GM21723 (cell line): Measurements from ENCODE around the gene UBE2D4.
"Not testable (repeated sequence)": the region's sequence is repeated elsewhere in the genome, so short reads cannot be mapped to it uniquely, and the experiment has no call there.

Source experiments
- ATAC-seq: cut with Tn5 transposase; IDR thresholded peaks from one replicate; pipeline ENCODE4 v1.9.1; 2021; ENCODE audit warnings: mild to moderate bottlenecking, moderate library complexity; ENCODE audit not compliant: unreplicated experiment

UBE2D4 gene

DNA sequence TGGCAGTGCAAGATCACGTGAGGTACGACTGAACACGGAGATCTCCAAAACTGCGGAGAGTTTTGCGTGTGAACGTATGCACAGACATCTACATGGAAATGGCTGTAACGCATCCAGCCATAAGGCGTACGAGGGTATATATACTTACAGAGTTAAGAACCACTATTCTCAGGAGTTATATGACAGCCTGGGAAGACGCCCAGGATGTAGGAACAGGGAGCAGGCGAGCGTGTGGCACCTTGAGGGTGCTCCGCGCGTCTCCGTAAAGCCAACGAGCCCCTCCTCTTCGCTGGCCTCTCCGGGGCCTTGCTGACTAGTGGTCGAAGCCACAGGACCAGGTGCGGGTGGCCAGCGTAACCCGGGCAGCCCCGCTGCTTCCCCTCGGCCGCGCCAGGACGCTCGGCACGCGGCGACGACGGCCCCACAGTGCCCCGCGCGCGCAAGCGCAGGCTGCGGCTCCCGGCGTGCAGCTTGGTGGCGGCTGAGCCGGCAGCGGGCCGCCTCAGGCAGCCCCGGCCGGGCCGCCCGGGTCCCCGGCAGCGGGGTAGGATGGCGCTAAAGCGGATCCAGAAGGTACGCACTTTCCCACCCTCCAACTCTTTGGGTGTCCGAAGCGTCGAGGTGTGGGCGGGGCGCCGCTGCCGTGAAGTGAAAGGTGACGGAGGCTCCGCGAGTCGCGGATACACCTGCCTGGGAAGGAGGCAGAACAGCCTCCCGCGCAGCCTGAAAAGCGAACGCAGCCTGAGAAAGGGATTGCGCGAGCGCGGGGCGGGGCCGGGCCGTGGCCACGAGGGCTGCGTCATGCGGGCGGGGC is at the start of gene UBE2D4:
Gene UBE2D4, plus strand, starts transcription at position 453 of the 814 bp plus-strand sequence. Its CDS starts 97 bp downstream, at position 550.
- peak; percentile 94 for ATAC-seq

DNA sequence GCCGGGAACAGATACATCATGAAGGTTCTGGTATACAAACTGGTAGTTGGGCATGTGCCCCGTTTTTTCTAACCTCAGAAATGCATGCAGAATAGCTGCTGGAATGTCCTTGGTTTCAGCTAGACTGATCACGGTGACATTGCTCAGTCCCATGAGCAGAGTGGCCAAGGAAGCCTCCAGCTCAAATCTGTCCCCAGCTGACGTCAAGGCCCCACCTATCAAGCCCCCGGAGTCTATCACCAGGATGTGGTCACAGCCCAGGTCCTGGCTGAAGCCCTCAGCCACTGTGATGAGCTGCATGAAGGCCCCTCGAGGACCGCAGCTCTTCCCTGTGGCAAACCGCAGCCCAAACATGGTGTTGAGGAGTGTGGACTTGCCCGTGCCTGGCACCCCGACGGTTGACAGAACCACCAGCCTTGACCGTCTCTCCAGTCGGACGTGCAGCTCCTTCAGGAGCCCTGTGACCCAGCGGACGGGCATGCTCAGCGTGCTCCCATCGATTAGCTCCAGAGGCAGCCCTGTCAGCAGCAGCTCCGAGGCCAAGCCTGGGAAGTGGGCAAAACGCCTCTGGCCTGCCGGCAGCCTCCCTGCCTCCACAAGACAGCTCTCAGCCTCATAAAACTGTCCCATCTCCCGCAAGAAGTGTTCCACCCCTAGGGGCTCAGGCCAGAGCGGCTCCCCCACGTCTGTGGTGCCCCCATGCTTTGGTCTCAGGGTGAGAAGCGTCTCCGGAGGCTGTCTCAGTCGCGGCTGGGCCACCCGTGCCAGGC is 49.1 kb upstream of the UBE2D4 start:
- no peak for ATAC-seq

GRCh38 chr7:43877968-43878864 is 48.0 kb upstream of the UBE2D4 start:
- ATAC-seq: no peak

- no peak for ATAC-seq
Observed at GRCh38 chr7:43878867-43879266, 47.4 kb upstream of the UBE2D4 start.

- ATAC-seq: no peak
Observed at GRCh38 chr7:43879477-43879876, 46.8 kb upstream of the UBE2D4 start.

- ATAC-seq: no peak
Observed at GRCh38 chr7:43880596-43880995, 45.6 kb upstream of the UBE2D4 start.

- no peak for ATAC-seq
Observed at GRCh38 chr7:43884209-43884608, 42.0 kb upstream of the UBE2D4 start.

DNA sequence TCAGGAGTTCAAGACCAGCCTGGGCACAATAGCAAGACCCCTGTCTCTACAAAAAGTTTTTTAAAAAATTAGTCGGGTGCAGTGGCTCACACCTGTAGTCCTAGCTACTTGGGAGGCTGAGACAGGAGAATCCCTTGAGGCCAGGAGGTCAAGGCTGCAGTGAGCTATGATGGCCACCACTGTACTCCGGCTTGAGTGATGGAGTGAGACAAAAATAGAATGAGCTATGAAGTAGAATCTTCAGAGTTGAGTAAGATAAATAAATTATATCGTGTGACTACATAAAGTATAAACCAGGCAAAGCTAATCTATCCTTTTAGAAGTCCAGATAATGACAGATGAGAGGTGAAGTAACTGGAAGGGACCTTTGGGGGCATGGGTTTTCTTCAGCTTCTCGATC is 41.6 kb upstream of the UBE2D4 start:
- ATAC-seq: no peak

- ATAC-seq: no peak
Observed at GRCh38 chr7:43888993-43889945, 37.0 kb upstream of the UBE2D4 start.

DNA sequence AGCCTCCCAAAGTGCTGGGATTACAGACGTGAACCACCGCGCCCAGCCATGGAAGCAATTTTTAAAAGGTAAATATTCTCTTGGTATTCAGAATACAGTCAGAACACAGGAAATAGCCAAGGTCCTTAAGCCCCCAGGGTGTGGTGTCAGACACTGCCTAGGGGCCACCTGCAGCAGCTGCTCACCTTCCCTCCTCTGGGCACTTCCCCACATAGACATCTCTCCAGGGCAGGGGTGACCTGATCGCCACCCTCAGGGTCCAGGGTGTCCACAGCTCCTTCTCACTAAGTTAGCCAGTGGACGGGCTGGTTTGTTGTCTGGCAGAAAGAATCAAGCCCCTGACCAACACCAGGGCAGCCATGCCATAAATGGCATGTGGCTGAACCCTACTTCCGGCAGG is 35.8 kb upstream of the UBE2D4 start:
- no peak for ATAC-seq

- ATAC-seq: no peak
Observed at GRCh38 chr7:43891069-43891955, 34.9 kb upstream of the UBE2D4 start.

DNA sequence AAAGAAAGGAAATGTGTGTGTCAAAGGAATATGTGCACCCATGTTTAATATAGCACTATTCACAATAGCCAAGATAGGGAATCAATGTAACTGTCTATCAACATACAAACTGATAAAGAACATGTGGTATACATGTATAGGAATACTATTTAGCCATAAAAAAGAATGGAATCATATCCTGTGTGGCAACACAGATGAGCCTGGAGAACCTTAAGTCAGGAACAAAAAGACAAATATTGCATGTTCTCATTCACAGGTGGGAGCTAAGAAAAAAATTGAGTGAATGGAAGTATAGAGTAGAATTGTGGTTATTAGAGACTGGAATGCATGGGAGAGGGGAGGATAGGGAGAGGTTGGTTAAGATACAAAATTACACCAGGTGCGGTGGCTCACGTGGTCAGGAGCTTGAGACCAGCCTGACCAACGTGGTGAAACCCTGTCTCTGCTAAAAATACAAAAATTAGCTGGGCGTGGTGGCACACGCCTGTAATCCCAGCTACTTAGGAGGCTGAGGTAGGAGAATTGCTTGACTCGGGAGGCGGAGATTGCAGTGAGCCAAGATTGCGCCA is 30.3 kb upstream of the UBE2D4 start:
- ATAC-seq: no peak

DNA sequence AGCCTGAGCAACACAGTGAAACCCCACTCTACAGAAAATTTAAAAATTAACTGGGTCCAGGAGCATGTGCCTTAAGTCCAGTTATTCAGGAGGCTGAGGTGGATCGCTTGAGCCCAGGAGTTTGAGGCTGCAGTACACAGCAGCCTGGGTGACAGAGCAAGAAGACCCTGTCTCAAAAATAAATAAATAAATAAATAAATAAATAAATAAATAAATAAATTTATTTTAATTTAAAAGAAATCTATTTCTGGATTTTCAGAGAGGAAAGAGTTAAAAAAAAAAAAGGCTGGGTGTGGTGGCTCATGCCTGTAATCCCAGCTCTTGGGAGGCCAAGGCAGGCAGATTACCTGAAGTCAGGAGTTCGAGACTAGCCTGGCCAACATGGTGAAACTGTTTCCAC is 27.7 kb upstream of the UBE2D4 start:
- ATAC-seq: not testable (repeated sequence)

DNA sequence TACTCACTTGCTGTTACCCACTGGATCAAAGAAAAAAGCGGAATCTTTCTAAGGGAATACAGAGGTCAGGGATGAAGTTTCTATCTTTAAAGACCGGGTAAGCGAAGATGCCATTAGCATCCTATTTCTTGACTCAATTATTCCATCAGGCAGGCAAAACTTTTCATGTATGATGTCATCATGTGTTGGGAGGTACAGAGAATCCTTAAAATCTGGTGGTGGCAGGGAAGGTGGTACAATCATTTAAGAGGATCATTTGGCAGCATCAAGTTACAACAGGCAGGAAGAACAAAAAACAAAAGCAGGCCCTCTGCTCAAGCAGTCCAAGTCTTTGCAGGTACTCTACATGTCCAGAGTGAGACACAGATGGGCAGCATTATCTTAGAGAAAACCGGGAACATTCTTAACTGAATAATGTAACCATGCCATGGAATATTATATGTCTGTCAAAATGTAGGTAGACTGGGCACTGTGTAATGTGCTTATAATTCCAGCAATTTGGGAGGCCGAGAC is 23.6 kb upstream of the UBE2D4 start:
- ATAC-seq: no peak

DNA sequence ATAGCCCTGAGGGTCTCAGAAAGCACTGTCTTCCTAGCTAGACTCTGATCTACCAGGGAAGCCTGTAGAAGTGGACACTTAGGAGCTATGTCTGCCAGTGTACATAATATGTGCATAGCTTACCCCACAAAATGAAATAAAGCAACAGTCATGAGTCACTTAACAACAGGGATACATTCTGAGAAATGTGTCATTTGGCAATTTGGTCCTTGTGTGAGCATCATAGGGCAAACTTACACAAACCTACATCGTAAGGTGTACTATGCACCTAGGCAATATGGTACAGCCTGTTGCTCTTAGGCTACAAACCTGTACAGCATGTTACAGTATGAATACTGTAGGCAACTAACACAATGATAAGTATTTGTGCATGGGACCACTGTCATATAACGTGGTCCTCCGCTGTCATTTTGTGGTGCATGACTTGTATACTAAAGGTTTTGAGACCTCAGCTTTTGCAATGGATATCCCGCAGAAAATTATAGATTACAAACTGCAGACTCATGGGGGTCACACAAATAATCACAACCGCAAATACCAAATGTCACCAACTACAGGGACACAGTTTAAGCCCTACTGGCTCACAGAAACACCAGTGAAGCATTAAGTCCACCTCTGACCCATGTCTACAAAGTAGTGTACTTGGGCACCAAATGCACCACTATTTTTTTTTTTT is 21.6 kb upstream of the UBE2D4 start:
- no peak for ATAC-seq

GRCh38 chr7:43905209-43905946 is 20.9 kb upstream of the UBE2D4 start:
- no peak for ATAC-seq

GRCh38 chr7:43905956-43906330 is 20.3 kb upstream of the UBE2D4 start:
- ATAC-seq: peak; percentile 47
